A673 (cell line): ENCODE measurements around the gene GPN2.

Experiments
- CTCF ChIP-seq: fragments of 300-800, 200-600 bp; sonication (generic); conservative IDR thresholded peaks from 2 replicates; pipeline ENCODE4 v1.5.1; 2017; ENCODE audit warnings: low read depth, mild to moderate bottlenecking, antibody characterized with exemption, low read length, moderate library complexity, mixed read lengths
- EZH2 ChIP-seq: fragments of 200-600 bp; sonication (generic); IDR thresholded peaks from 2 replicates; pipeline ENCODE4 v1.6.1; 2017; ENCODE audit warnings: borderline replicate concordance, low read depth, mild to moderate bottlenecking, mixed read lengths, antibody characterized with exemption, low read length; ENCODE audit not compliant: poor library complexity, severe bottlenecking

DNA sequence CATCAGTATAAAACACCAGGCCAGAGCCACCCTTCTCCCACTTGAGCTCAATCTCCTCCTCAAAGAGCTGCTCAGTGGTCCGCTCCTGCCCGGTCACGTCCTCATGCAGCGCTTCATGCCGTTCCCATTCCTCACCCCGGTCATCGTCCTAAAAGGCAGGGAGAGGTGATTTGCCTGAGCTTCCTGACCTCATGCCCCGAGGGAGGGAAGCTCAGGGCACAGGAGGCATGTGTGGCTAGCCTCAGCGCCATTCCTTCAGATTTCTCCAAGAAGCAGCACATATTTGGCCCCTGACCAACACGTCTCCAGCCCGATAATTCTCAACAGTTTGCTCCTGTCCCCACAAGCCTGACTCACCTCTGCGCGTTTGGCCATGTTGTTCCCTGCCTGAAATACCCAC, 4.2 kb upstream of the GPN2 start:
- TF ChIP-seq CTCF: no peak
- no peak for TF ChIP-seq EZH2
